Activated naive CD8-positive, alpha-beta T cell (primary cell): Measurements from ENCODE around the gene OR8B4.

Experiments
- H3K27ac Mint-ChIP-seq: one replicate; pipeline ENCODE4 v1.8.0; 2021; ENCODE audit warnings: mixed read lengths
- H3K27me3 Mint-ChIP-seq: one replicate; pipeline ENCODE4 v1.8.0; 2021; ENCODE audit warnings: mixed read lengths
- H3K36me3 Mint-ChIP-seq: one replicate; pipeline ENCODE4 v1.8.0; 2021; ENCODE audit warnings: mixed read lengths
- H3K4me1 Mint-ChIP-seq: one replicate; pipeline ENCODE4 v1.8.0; 2021; ENCODE audit warnings: low read depth, mixed read lengths
- H3K4me3 Mint-ChIP-seq: one replicate; pipeline ENCODE4 v1.8.0; 2021; ENCODE audit warnings: mild to moderate bottlenecking, mixed read lengths
- H3K9me3 Mint-ChIP-seq: one replicate; pipeline ENCODE4 v1.8.0; 2021; ENCODE audit warnings: low read depth, mixed read lengths

OR8B4 gene

GRCh38 chr11:124380585-124380984 is 44.1 kb downstream of the OR8B4 start:
- no peaks in the 10 kb centered on the region for H3K36me3 Mint-ChIP-seq
- H3K4me3 Mint-ChIP-seq: no peak overlapping the region
- H3K9me3 Mint-ChIP-seq: no peaks in the 10 kb centered on the region
- H3K4me1 Mint-ChIP-seq: no peaks in the 10 kb centered on the region
- no peak overlapping the region for H3K27ac Mint-ChIP-seq
- H3K27me3 Mint-ChIP-seq: no peaks in the 10 kb centered on the region

- Mint-ChIP-seq H3K36me3 (no peaks in the 10 kb centered on the region), H3K27ac (no peak overlapping the region), H3K9me3 (no peaks in the 10 kb centered on the region), H3K27me3 (peaks cover 3% of the 10 kb centered on the region), H3K4me3 (no peak overlapping the region), H3K4me1 (no peaks in the 10 kb centered on the region)
Observed at GRCh38 chr11:124376280-124376679, 48.4 kb downstream of the OR8B4 start.
